Endothelial cell of umbilical vein (primary cell): ENCODE data around the gene NFATC3. TPM values are rescaled to one million over a fixed set of nuclear protein-coding genes. Genes with fewer than 3 reads are reported as not detected.

Experiments used
- BruUV-seq: library from RNA; stranded (reverse); fragments of 400-500 nt; replicated peaks from 2 replicates; lab custom pipeline; 2021; lab: Mats Ljungman, UMichigan
- CTCF ChIA-PET: fragments of 300-600, 350-600 bp; sonication (Branson Sonifier 250); formaldehyde crosslinking; loops from one replicate; lab custom pipeline; 2021; ENCODE audit warnings: antibody characterized with exemption, inconsistent platforms; lab: Charles Lee
- POLR2A ChIA-PET: fragments of 300-600, 350-600 bp; sonication (Branson Sonifier 250); formaldehyde crosslinking; loops from one replicate; lab custom pipeline; 2021; ENCODE audit warnings: antibody characterized with exemption, inconsistent platforms; lab: Charles Lee
- DNase-seq: peaks from one replicate; pipeline ENCODE4 v3.0.0-alpha.2; 2011; ENCODE audit warnings: low read depth, low spot score
- FAIRE-seq: peaks from 2 replicates; lab custom pipeline; 2011; peaks lifted over from hg19 to GRCh38; lab: Jason Lieb, UNC
- H2AFZ ChIP-seq: 2 replicates; pipeline ENCODE4 v1.6.0; 2012; ENCODE audit warnings: low read depth, low read length, control low read depth, inconsistent platforms
- H3K27ac ChIP-seq: 2 replicates; pipeline ENCODE4 v1.5.1; 2011; ENCODE audit warnings: low read depth, mild to moderate bottlenecking, control low read depth, low read length, moderate library complexity; ENCODE audit not compliant: insufficient read depth
- H3K27me3 ChIP-seq, 2 experiments: 2 replicates each; pipeline versions ENCODE4 v1.6.0 to v1.6.1; 2011; ENCODE audit warnings: low read length in 2 of 2, mixed read lengths in 1 of 2; ENCODE audit not compliant: control insufficient read depth in 2 of 2, insufficient read depth in 2 of 2
- H3K36me3 ChIP-seq, 2 experiments: 2 replicates in 1 of 2; 3 replicates in 1 of 2; pipeline ENCODE4 v1.5.1; 2011; ENCODE audit warnings: low read length in 2 of 2, mild to moderate bottlenecking in 1 of 2, moderate library complexity in 1 of 2; ENCODE audit not compliant: control insufficient read depth in 2 of 2, insufficient read depth in 2 of 2; ENCODE audit errors: extremely low read depth in 1 of 2
- H3K4me1 ChIP-seq: 3 replicates; pipeline ENCODE4 v1.5.1; 2011; ENCODE audit warnings: mild to moderate bottlenecking, low read length; ENCODE audit not compliant: control insufficient read depth, insufficient read depth; ENCODE audit errors: extremely low read depth
- H3K4me2 ChIP-seq: 2 replicates; pipeline ENCODE4 v1.6.1; 2011; ENCODE audit warnings: low read length, control low read depth, mixed read lengths; ENCODE audit not compliant: insufficient read depth
- H3K4me3 ChIP-seq, 3 experiments: fragments of 200-600 bp in 1 of 3; sonication (generic), shearing (Covaris generic) in 1 of 3; replicated peaks in 1 of 3; 2 replicates each; pipeline ENCODE4 v1.5.1; 2011 to 2016; ENCODE audit warnings: control low read depth in 3 of 3, low read length in 3 of 3, mild to moderate bottlenecking in 2 of 3, inconsistent platforms in 1 of 3, low read depth in 1 of 3, moderate library complexity in 1 of 3; ENCODE audit not compliant: insufficient read depth in 1 of 3
- H3K79me2 ChIP-seq: 2 replicates; pipeline ENCODE4 v1.6.0; 2012; ENCODE audit warnings: low read length, inconsistent platforms; ENCODE audit not compliant: control insufficient read depth, insufficient read depth
- H3K9ac ChIP-seq: replicated peaks from 2 replicates; pipeline ENCODE3; 2011; ENCODE audit warnings: low read length, control low read depth; ENCODE audit not compliant: insufficient read depth; ENCODE audit errors: extremely low read depth
- H3K9me1 ChIP-seq: replicated peaks from 3 replicates; pipeline ENCODE4 v1.6.0; 2011; ENCODE audit warnings: mild to moderate bottlenecking, low read length; ENCODE audit not compliant: control insufficient read depth, insufficient read depth; ENCODE audit errors: extremely low read depth
- H3K9me3 ChIP-seq: replicated peaks from 2 replicates; pipeline ENCODE4 v1.5.1; 2012; ENCODE audit warnings: low read length, inconsistent platforms; ENCODE audit not compliant: control insufficient read depth, insufficient read depth
- H4K20me1 ChIP-seq: replicated peaks from 2 replicates; pipeline ENCODE3; 2011; ENCODE audit warnings: mild to moderate bottlenecking, low read length; ENCODE audit not compliant: control insufficient read depth, insufficient read depth; ENCODE audit errors: extremely low read depth
- EZH2 ChIP-seq: IDR thresholded peaks from 2 replicates; pipeline ENCODE4 v1.6.1; 2012; ENCODE audit warnings: borderline replicate concordance, low read depth, mild to moderate bottlenecking, moderate library complexity, low read length, inconsistent platforms; ENCODE audit not compliant: severe bottlenecking
- FOS ChIP-seq: IDR thresholded peaks from 2 replicates; pipeline ENCODE4 v1.6.1; 2011; ENCODE audit warnings: mild to moderate bottlenecking, low read length, moderate library complexity, borderline replicate concordance; ENCODE audit not compliant: insufficient read depth
- GATA2 ChIP-seq: IDR thresholded peaks from 2 replicates; pipeline ENCODE4 v1.7.0; 2011; ENCODE audit warnings: low read depth, mild to moderate bottlenecking, moderate library complexity, mixed read lengths, low read length; ENCODE audit not compliant: insufficient read length, insufficient read depth
- JUN ChIP-seq: IDR thresholded peaks from 2 replicates; pipeline ENCODE4 v1.6.1; 2011; ENCODE audit warnings: borderline replicate concordance, low read depth; ENCODE audit not compliant: insufficient read length, insufficient read depth
- MYC ChIP-seq: IDR thresholded peaks from one replicate; pipeline ENCODE4 v1.6.1; 2011; ENCODE audit warnings: mild to moderate bottlenecking, low read depth, low read length
- POLR2A ChIP-seq: IDR thresholded peaks from 2 replicates; pipeline ENCODE4 v1.6.1; 2012; ENCODE audit warnings: low read depth, mild to moderate bottlenecking, control low read depth, low read length
- POLR2AphosphoS5 ChIP-seq: IDR thresholded peaks from 2 replicates; pipeline ENCODE4 v1.6.1; 2012; ENCODE audit warnings: low read depth, mild to moderate bottlenecking, control low read depth, low read length, moderate library complexity; ENCODE audit not compliant: insufficient read depth
- dilution Hi-C: fragments of 300-500 bp; cut with MboI; formaldehyde crosslinking; loops from one replicate; pipeline ENCODE4 v1.15.0; 2019; ENCODE audit warnings: low sequenced_read_pairs; ENCODE audit not compliant: extremely low pct_ligation_motif_present
- intact Hi-C: fragments of 100-400 bp; cut with micrococcal nuclease; formaldehyde crosslinking; loops from one replicate; pipeline ENCODE4 v1.10.0; 2022
- polyA plus RNA-seq, 4 experiments: library from polyadenylated mRNA; depleted of rRNA in 3 of 4; stranded (reverse) in 3 of 4; unstranded in 1 of 4; fragments of >200 nt; gene quantifications; 2 replicates each; pipeline versions ENCODE4 v1.2.1 to v1.2.3, GENCODE V29; 2011 to 2012; ENCODE audit warnings: missing spikeins in 1 of 4
- total RNA-seq: library from RNA; stranded (reverse); gene quantifications from 2 replicates; pipeline ENCODE4 v1.2.3, GENCODE V29; 2021
- TF ChIP-seq, protein P1 (sequence below), 2 donors: IDR thresholded peaks; 1 replicate in 1 of 2; 2 replicates in 1 of 2; pipeline ENCODE4 v1.5.1; 2011; ENCODE audit warnings: low read length in 2 of 2, mild to moderate bottlenecking in 2 of 2, moderate library complexity in 2 of 2, control low read depth in 1 of 2, inconsistent platforms in 1 of 2, low read depth in 1 of 2; ENCODE audit not compliant: insufficient read depth in 1 of 2; ENCODE audit errors: extremely low read depth in 1 of 2
- TF ChIP-seq, protein P2 (sequence below): IDR thresholded peaks from 2 replicates; pipeline ENCODE4 v1.6.1; 2011; ENCODE audit not compliant: insufficient read depth, insufficient read length

NFATC3 gene
- total and polyA plus RNA-seq, 2 donors (not counting 3 experiments of a cell fraction or from before 2014, with no cell fraction given), result 15.6 to 33.1 TPM

DNA sequence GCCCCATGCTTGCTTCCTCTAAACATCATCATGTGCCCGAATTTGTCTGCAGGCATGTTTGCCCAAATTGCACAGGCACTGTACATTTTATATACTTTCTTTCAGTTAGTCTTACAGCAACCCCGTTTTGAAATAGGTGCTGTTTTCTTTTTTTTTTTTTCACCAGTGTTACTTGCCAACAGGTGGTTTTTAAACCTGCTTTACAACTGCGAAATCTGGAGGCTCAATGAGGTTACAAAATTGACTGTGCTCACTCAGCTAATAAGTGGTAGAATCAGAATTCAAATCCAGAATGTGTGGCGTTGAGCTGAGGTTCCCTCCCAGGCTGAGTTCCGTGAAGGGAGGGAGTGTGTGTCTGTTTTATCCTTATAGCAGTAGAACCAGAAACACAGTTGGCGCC lies 165.8 kb downstream of the NFATC3 start:
- Histone ChIP-seq H3K27ac (no peak overlapping the region), H3K4me1 (no peaks in the 10 kb centered on the region), H3K36me3 (peaks cover 0 to 16% of the 10 kb centered on the region in 2 experiments), H3K9ac (no peak overlapping the region), H4K20me1 (no peaks in the 10 kb centered on the region), H3K27me3 (no peaks in the 10 kb centered on the region), H3K4me2 (no peak overlapping the region), H2AFZ (no peak overlapping the region), H3K9me1 (no peaks in the 10 kb centered on the region), H3K9me3 (no peaks in the 10 kb centered on the region), H3K79me2 (no peaks in the 10 kb centered on the region), H3K4me3 (no peak overlapping the region)
- intact Hi-C loops, result no loop called here
- no TSS peak for BruUV-seq
- CTCF ChIA-PET, result interaction anchor here (1.1 to 5.8 kb wide), 5 partner anchors 9 to 14 kb away, joined by 3 to 33 read pairs (median 5); partner anchors contain the start of gene SLC7A6
- dilution Hi-C loops, result no loop called here
- POLR2A ChIA-PET, result no interaction called here
- DNase-seq (no peak), FAIRE-seq (no peak)
- TF ChIP-seq JUN (no peak), FOS (no peak), GATA2 (no peak), EZH2 (no peak), MYC (no peak), POLR2AphosphoS5 (no peak), POLR2A (no peak)
- TF ChIP-seq, protein P1, sequence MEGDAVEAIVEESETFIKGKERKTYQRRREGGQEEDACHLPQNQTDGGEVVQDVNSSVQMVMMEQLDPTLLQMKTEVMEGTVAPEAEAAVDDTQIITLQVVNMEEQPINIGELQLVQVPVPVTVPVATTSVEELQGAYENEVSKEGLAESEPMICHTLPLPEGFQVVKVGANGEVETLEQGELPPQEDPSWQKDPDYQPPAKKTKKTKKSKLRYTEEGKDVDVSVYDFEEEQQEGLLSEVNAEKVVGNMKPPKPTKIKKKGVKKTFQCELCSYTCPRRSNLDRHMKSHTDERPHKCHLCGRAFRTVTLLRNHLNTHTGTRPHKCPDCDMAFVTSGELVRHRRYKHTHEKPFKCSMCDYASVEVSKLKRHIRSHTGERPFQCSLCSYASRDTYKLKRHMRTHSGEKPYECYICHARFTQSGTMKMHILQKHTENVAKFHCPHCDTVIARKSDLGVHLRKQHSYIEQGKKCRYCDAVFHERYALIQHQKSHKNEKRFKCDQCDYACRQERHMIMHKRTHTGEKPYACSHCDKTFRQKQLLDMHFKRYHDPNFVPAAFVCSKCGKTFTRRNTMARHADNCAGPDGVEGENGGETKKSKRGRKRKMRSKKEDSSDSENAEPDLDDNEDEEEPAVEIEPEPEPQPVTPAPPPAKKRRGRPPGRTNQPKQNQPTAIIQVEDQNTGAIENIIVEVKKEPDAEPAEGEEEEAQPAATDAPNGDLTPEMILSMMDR (IDR thresholded peaks at IDR 0.05; ENCODE audit: extremely low read depth in 1 of 2, insufficient read depth in 1 of 2, low read depth in 1 of 2, low read length in 2 of 2), result no peak
- TF ChIP-seq, protein P2, sequence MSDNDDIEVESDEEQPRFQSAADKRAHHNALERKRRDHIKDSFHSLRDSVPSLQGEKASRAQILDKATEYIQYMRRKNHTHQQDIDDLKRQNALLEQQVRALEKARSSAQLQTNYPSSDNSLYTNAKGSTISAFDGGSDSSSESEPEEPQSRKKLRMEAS, result no peak
